Measurements from ENCODE around the gene TMPRSS3.

Gene TMPRSS3

DNA sequence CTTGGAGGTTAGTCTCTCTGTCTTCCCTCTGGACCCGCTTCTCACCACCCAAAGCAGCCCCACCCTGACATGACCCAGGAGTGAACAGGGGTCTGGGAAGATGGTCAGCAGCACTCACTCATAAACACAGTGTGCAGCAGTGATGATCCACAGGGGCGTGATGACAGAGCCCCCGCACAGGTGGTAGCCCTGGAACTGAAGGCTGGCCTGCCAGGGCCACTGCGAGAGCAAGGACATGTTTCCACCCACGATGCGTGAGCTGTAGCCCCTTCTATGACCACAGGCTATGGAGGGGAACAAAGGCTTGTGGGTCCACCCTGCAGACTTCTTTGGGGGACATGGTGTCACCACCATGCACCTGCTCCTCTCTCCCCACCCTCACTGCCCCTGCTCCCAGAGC, 12.9 kb downstream of the TMPRSS3 start:
- TF ChIP-seq, protein P1, sequence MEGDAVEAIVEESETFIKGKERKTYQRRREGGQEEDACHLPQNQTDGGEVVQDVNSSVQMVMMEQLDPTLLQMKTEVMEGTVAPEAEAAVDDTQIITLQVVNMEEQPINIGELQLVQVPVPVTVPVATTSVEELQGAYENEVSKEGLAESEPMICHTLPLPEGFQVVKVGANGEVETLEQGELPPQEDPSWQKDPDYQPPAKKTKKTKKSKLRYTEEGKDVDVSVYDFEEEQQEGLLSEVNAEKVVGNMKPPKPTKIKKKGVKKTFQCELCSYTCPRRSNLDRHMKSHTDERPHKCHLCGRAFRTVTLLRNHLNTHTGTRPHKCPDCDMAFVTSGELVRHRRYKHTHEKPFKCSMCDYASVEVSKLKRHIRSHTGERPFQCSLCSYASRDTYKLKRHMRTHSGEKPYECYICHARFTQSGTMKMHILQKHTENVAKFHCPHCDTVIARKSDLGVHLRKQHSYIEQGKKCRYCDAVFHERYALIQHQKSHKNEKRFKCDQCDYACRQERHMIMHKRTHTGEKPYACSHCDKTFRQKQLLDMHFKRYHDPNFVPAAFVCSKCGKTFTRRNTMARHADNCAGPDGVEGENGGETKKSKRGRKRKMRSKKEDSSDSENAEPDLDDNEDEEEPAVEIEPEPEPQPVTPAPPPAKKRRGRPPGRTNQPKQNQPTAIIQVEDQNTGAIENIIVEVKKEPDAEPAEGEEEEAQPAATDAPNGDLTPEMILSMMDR (conservative IDR thresholded peaks at IDR 0.05), result no peak
- TF ChIP-seq ZFX (IDR thresholded peaks at IDR 0.05), result no peak

DNA sequence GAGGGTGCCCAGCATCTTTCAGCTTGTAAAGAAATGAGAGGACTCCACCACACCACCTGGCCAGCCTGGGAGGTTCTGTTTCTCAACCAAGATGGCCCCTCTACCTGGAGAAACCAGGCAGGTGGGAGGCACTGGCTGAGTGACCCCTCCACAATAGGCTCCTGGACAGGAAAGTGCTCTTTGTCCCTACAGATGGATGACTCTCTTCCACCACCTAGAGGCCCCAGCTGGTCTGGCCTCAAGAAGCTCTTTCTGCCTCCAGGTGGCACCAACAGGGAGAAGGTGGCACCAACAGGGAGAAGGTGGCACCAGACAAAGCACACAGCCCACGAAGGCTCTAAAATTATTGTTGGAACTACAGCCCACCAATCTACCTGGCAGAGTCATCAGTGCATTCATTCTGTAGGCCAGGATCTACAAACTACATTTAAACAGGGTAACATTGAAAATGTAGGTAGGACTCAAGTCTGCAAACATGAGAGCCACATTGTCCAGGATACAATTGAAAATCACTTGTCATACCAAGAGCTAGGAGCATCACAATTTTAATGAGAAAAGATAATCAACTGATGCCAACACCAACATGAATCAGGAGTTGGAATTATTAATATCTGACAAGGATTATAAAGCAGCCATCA, 14.4 kb downstream of the TMPRSS3 start:
- H3K27ac ChIP-seq, result no peak overlapping the region
- no peak for TF ChIP-seq ZFX (IDR thresholded peaks at IDR 0.05)
- TF ChIP-seq, protein P1 (conservative IDR thresholded peaks at IDR 0.05), result peak; percentile 94

More for the DNA sequence above, 12.9 kb downstream of the TMPRSS3 start:
- H3K27ac ChIP-seq, result no peak overlapping the region

DNA sequence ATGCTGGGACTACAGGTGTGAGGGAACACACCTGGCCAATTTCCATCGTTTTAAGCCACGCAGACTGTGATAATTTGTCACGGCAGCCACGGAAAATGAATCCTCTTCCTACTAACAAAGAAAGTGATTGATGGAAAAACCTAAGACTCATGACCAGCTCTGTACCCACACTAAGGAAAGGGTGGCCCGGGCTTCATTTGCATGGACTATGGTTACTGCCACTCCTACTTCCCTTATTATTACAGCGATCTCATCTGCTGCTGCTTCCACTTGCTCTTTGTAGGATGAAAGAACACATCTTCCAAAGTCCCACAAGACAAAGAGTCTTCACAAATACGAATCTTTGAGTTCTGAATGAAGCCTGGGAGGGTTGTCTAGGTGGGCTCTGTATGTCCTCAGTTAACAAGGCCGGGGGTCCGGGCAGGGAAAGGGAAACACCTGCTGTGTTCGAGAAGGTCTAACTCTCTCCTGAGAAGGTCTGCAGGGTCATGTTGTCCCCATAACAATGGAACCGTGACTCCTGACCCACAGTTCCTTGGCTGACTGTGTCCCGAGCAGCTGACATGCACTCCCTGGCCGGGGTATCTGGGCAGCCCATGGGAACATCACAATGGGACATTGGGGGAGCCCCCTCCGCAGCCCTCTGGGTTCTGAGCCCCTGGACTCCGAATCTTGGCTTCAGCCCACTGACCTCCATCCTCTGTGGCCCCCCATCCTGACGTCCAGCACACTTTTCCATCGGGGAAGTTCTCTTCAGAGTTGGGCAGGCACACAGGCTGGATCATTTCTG, 16.2 kb downstream of the TMPRSS3 start:
- TF ChIP-seq ZFX (IDR thresholded peaks at IDR 0.05), result no peak
- TF ChIP-seq, protein P1 (conservative IDR thresholded peaks at IDR 0.05), result no peak
- no peak overlapping the region for H3K27ac ChIP-seq

DNA sequence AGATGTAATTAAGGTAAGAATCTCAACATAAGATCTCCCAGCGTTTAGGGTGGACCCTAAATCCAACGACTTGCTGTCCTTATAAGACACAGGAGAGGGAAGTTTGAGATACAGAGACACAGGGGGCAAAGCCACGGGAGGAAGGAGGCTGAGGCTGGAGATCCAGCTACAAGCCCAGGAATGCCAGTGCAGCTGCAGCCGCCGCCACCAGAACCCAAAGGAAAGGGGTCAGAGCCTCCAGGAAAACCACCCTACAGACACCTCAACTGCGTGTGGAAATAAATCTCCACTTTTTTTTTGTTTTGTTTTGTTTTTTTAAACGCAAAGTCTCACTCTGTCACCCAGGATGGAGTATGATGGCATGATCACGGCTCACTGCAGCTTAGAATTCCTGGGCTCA, 17.4 kb downstream of the TMPRSS3 start:
- H3K27ac ChIP-seq, result no peak overlapping the region
- TF ChIP-seq ZFX (IDR thresholded peaks at IDR 0.05), result no peak
- TF ChIP-seq, protein P1 (conservative IDR thresholded peaks at IDR 0.05), result no peak

GRCh38 chr21:42377951-42378340, 17.9 kb downstream of the TMPRSS3 start:
- TF ChIP-seq, protein P1 (conservative IDR thresholded peaks at IDR 0.05), result no peak
- no peak for TF ChIP-seq ZFX (IDR thresholded peaks at IDR 0.05)
- H3K27ac ChIP-seq, result no peak overlapping the region

GRCh38 chr21:42377211-42377950, 18.5 kb downstream of the TMPRSS3 start:
- TF ChIP-seq ZFX (IDR thresholded peaks at IDR 0.05), result no peak
- TF ChIP-seq, protein P1 (conservative IDR thresholded peaks at IDR 0.05), result no peak

More at GRCh38 chr21:42377211-42377950, 18.5 kb downstream of the TMPRSS3 start:
- H3K27ac ChIP-seq, result no peak overlapping the region
